ENCODE results near the gene WDR5. TPM values are rescaled to one million over a fixed set of nuclear protein-coding genes. Genes with fewer than 3 reads are reported as not detected.
"Not testable (repeated sequence)": the region's sequence is repeated elsewhere in the genome, so short reads cannot be mapped to it uniquely, and the experiment has no call there.

Gene WDR5
- 28.2 TPM for total RNA-seq

DNA sequence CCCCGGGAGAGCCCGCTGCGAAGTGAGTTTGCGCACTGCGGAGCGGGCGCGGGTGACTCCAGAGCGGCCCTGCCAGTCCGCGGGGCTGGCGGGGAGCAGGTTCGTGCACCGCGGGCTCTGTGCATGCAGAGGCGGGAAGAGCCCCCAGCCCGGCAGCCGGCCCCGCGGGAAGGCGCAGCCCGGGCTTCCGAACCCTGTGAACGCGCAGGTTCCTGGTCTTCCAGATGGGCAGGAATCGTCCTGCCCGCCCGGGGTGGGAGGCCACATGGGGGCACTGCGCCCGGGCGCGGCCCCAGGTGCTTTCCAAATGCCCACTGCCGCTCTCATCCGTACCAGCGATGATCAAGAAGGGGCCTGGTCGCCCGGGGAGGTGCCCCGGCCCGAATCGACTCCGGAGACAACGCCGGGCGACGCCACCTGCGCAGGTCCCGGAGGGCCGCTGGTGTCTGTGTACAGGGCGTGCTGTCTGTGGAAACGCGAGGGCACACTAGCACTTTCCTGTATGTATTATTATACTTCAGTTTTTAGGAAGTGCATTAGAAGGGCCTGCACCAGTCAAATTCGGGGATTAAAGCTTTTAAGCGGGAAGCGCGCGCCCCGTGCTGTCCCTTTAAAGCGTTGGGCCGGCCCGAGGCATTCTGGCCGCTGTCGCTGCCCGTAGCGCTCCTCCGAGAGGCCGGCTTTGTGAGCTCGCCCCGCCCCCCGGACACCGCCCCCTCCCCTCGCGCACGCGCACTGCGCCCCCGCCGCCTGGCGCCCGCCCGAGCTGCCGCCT is at the start of gene WDR5:
WDR5 (plus strand) TSS at position 740 of the 775 bp plus-strand sequence. CDS start 3,796 bp downstream, outside the sequence.
- Histone ChIP-seq H3K27ac (ENCODE audit: low read depth, low read length) (peak within 1 kb of the TSS; percentile 80), H3K36me3 (ENCODE audit: control insufficient read depth in 3 of 3, insufficient read depth in 3 of 3, low read length in 3 of 3) (peaks cover 6 to 12% (median 8%) of the 10 kb centered on the region in 3 donors), H3K9ac (ENCODE audit: low read depth in 1 of 3, low read length in 3 of 3) (peak within 1 kb of the TSS; percentile 85 to 97 (median 87)), H3K4me1 (ENCODE audit: control insufficient read depth in 3 of 3, insufficient read depth in 3 of 3, low read length in 3 of 3) (peaks cover 48 to 61% (median 51%) of the 10 kb centered on the region in 3 donors), H3K27me3 (ENCODE audit: control insufficient read depth in 3 of 3, insufficient read depth in 3 of 3, low read length in 3 of 3) (no peaks in the 10 kb centered on the region), H3K4me3 (ENCODE audit: low read length in 3 of 3) (peak within 1 kb of the TSS; percentile 90 to 96 (median 93)), H3K9me3 (ENCODE audit: control insufficient read depth in 3 of 3, low read length in 3 of 3) (no peaks in the 10 kb centered on the region)

DNA sequence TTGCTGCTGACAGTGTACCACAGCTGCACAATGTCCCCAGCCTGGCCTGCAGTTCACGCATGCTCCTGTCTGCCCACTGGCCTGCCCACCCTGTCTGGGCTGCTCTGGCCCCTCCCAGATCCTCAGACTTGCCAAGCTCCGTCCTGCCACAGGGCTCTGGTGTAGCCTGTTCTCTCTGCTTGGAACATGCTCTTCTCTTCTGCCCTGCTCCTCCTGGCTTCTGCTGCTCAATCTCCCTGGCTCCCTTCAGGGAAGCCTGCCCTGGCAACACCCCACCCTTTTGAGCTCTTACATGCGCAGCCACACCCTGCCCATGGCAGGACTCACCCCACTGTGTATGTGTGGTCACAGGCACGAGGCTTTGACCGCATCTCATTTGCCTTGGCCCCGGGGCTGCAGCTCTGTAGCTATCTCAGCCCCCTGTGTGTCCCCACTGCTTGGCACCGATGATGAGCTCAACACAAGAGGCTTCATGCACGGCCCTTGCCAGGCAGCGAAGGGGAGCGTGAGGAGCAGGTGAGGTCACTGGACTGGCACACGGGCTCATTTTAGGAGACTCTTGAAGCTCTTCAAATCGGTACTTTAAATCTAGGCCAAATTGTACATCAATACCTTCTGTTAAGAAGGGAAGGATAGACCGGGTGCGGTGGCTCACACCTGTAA is 47.7 kb upstream of the WDR5 start:
- no peak overlapping the region for H3K9ac ChIP-seq (ENCODE audit: low read depth in 1 of 3, low read length in 3 of 3)
- H3K9me3 ChIP-seq (ENCODE audit: control insufficient read depth in 3 of 3, low read length in 3 of 3): peaks cover 0 to 5% (median 0%) of the 10 kb centered on the region in 3 donors
- H3K4me1 ChIP-seq (ENCODE audit: control insufficient read depth in 3 of 3, insufficient read depth in 3 of 3, low read length in 3 of 3): no peaks in the 10 kb centered on the region
- no peak overlapping the region for H3K27ac ChIP-seq (ENCODE audit: low read depth, low read length)
- H3K27me3 ChIP-seq (ENCODE audit: control insufficient read depth in 3 of 3, insufficient read depth in 3 of 3, low read length in 3 of 3): peaks cover 4 to 9% (median 8%) of the 10 kb centered on the region in 3 donors
- no peak overlapping the region for H3K4me3 ChIP-seq (ENCODE audit: low read length in 3 of 3)
- H3K36me3 ChIP-seq (ENCODE audit: control insufficient read depth in 3 of 3, insufficient read depth in 3 of 3, low read length in 3 of 3): no peaks in the 10 kb centered on the region

DNA sequence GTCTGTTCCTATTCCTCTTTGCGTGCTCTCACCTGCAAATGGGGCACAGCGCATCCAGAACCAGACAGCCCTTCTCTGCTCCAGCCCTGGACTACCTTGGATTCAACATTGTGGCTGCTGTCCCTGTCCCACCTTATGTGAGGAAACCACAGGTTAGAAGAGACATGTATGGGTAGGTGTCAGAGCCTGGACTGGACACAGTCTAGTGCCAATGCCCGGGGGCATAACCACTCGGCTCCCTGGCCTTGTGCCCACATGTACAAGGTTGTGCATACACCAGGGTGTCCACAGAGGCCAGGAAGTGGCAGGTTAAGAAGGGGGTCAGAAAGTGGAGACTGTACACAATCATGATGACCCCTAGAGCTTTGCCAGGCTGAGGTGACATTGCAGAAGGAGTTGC is 45.9 kb upstream of the WDR5 start:
- H3K4me1 ChIP-seq (ENCODE audit: control insufficient read depth in 3 of 3, insufficient read depth in 3 of 3, low read length in 3 of 3): no peaks in the 10 kb centered on the region
- H3K27ac ChIP-seq (ENCODE audit: low read depth, low read length): no peak overlapping the region
- H3K27me3 ChIP-seq (ENCODE audit: control insufficient read depth in 3 of 3, insufficient read depth in 3 of 3, low read length in 3 of 3): peaks cover 4 to 9% (median 8%) of the 10 kb centered on the region in 3 donors
- no peak overlapping the region for H3K4me3 ChIP-seq (ENCODE audit: low read length in 3 of 3)
- H3K36me3 ChIP-seq (ENCODE audit: control insufficient read depth in 3 of 3, insufficient read depth in 3 of 3, low read length in 3 of 3): no peaks in the 10 kb centered on the region
- H3K9ac ChIP-seq (ENCODE audit: low read depth in 1 of 3, low read length in 3 of 3): no peak overlapping the region
- H3K9me3 ChIP-seq (ENCODE audit: control insufficient read depth in 3 of 3, low read length in 3 of 3): peaks cover 0 to 5% (median 0%) of the 10 kb centered on the region in 3 donors

DNA sequence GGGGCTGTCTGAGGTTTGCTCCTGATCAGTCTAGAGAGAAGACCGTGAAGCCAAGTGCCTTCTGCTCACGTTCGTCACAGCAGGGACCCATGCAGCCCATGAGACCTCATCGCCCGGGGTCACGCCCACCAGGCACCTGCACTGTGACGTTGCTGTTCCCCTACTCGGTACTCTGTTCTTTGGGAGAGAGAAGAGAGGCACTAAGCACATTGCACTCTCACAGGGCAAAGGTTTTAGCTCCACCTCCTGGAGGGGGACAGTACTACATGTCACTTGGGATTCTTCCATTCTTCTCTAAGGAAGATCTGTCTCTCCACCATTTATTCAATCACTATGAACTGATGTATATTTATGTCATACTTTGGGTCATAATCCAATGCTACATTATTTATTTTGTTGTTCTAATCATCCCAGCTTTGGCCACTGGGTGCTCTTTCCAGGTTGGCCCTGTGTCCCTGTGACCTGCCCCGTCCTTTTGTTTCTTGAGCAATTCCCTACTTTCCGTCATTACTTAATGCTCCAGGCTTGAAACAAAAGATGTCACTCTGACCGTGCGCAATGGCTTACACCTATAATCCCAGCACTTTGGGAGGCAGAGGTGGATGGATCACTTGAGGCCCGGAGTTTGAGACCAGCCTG is 36.6 kb upstream of the WDR5 start:
- no peaks in the 10 kb centered on the region for H3K36me3 ChIP-seq (ENCODE audit: control insufficient read depth in 3 of 3, insufficient read depth in 3 of 3, low read length in 3 of 3)
- H3K27me3 ChIP-seq (ENCODE audit: control insufficient read depth in 3 of 3, insufficient read depth in 3 of 3, low read length in 3 of 3): peaks cover 11 to 27% (median 13%) of the 10 kb centered on the region in 3 donors
- H3K27ac ChIP-seq (ENCODE audit: low read depth, low read length): no peak overlapping the region
- no peaks in the 10 kb centered on the region for H3K4me1 ChIP-seq (ENCODE audit: control insufficient read depth in 3 of 3, insufficient read depth in 3 of 3, low read length in 3 of 3)
- H3K4me3 ChIP-seq (ENCODE audit: low read length in 3 of 3): no peak overlapping the region
- no peak overlapping the region for H3K9ac ChIP-seq (ENCODE audit: low read depth in 1 of 3, low read length in 3 of 3)
- no peaks in the 10 kb centered on the region for H3K9me3 ChIP-seq (ENCODE audit: control insufficient read depth in 3 of 3, low read length in 3 of 3)

DNA sequence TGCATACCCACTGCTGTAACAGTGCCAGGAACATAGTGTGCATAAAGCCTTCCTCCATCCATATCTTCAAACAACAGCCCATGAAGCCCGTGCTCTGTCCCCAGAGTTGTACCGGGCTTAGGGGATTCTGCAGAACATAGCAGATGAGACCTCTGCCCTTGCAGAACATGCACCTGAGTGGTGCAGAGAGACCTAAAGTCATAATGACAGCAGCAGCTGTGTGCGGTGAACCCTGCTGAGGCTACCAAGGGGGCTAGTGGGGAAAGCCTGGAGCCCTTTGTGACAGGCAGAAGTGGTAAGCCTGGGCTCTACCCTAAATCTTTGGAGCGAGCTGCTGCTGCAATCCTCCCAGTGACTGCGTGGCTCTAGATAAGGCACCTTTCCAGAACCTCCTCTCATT is 35.8 kb upstream of the WDR5 start:
- H3K27ac ChIP-seq (ENCODE audit: low read depth, low read length): no peak overlapping the region
- no peak overlapping the region for H3K9ac ChIP-seq (ENCODE audit: low read depth in 1 of 3, low read length in 3 of 3)
- no peaks in the 10 kb centered on the region for H3K36me3 ChIP-seq (ENCODE audit: control insufficient read depth in 3 of 3, insufficient read depth in 3 of 3, low read length in 3 of 3)
- no peak overlapping the region for H3K4me3 ChIP-seq (ENCODE audit: low read length in 3 of 3)
- no peaks in the 10 kb centered on the region for H3K4me1 ChIP-seq (ENCODE audit: control insufficient read depth in 3 of 3, insufficient read depth in 3 of 3, low read length in 3 of 3)
- no peaks in the 10 kb centered on the region for H3K9me3 ChIP-seq (ENCODE audit: control insufficient read depth in 3 of 3, low read length in 3 of 3)
- peaks cover 11 to 27% (median 13%) of the 10 kb centered on the region in 3 donors for H3K27me3 ChIP-seq (ENCODE audit: control insufficient read depth in 3 of 3, insufficient read depth in 3 of 3, low read length in 3 of 3)

DNA sequence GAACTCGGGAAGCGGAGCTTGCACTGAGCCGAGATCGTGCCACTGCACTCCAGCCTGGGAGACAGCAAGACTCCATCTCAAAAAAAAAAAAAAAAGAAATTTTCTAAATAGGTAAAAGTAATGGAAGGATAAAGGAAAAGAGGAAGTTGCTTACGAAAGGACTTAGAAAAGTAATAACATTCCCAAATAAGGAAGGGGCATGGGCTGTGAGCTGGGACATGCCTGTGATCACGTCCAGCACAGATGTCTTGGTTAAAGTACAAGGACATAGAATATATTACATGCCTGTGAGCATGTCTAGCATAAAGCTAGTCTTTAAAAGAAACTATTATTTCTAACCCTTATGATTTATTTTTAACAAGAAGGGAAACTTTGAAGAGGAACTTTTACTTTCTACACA is 34.7 kb upstream of the WDR5 start:
- H3K27me3 ChIP-seq (ENCODE audit: control insufficient read depth in 3 of 3, insufficient read depth in 3 of 3, low read length in 3 of 3): peaks cover 11 to 25% (median 13%) of the 10 kb centered on the region in 3 donors
- not testable (repeated sequence) for H3K27ac ChIP-seq (ENCODE audit: low read depth, low read length); H3K9me3 ChIP-seq (ENCODE audit: control insufficient read depth in 3 of 3, low read length in 3 of 3); H3K4me3 ChIP-seq (ENCODE audit: low read length in 3 of 3); H3K36me3 ChIP-seq (ENCODE audit: control insufficient read depth in 3 of 3, insufficient read depth in 3 of 3, low read length in 3 of 3); H3K4me1 ChIP-seq (ENCODE audit: control insufficient read depth in 3 of 3, insufficient read depth in 3 of 3, low read length in 3 of 3); H3K9ac ChIP-seq (ENCODE audit: low read depth in 1 of 3, low read length in 3 of 3)

DNA sequence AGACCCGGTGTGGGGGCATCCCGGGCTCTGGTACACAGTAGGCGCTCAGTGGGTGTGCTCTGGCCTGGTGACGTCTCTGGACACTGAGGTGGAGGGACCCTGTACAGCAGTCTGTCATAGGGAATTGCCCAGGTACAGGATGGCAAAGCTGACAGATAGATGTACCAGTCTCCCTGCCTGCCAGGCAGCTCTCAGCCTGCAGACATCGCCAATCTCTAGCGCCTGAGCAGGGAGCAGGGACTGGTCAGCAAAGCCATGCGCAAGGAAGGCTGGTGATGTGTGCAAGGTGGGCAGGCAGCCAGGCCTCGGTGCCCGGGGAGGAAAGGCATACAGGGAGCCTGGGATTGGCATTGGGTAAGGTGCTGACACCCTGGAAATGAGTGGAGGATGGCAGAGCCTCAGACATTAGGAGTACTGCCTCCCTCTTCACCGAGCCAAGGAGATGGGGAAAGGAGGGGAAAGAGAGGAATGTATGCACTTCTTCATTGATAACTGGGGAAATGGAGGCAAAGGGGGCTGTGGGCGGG is 34.2 kb upstream of the WDR5 start:
- Histone ChIP-seq H3K27ac (ENCODE audit: low read depth, low read length) (no peak overlapping the region), H3K4me3 (ENCODE audit: low read length in 3 of 3) (no peak overlapping the region), H3K9me3 (ENCODE audit: control insufficient read depth in 3 of 3, low read length in 3 of 3) (no peaks in the 10 kb centered on the region), H3K4me1 (ENCODE audit: control insufficient read depth in 3 of 3, insufficient read depth in 3 of 3, low read length in 3 of 3) (no peaks in the 10 kb centered on the region), H3K36me3 (ENCODE audit: control insufficient read depth in 3 of 3, insufficient read depth in 3 of 3, low read length in 3 of 3) (no peaks in the 10 kb centered on the region), H3K27me3 (ENCODE audit: control insufficient read depth in 3 of 3, insufficient read depth in 3 of 3, low read length in 3 of 3) (peaks cover 11 to 24% (median 15%) of the 10 kb centered on the region in 3 donors), H3K9ac (ENCODE audit: low read depth in 1 of 3, low read length in 3 of 3) (no peak overlapping the region)

DNA sequence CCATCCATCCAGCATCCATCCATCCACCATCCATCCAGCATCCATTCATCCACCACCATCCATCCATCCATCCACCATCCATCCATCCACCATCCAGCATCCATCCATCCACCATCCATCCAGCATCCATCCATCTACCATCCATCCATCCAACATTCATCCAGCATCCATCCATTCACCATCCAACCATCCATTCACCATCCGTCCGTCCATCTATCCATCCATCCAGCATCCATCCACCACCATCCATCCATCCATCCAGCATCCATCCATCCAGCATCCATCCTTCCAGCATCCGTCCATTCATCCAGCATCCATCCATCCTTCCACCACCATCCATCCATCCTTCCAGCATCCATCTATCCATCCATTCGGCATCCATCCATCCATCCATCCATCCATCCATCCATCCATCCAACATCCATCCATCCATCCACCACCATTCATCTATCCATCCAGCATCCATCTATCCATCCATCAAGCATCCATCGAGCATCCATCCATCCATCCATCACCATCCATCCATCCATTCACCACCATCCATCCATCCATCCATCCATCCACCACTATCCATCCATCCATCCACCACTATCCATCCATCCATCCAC is 32.4 kb upstream of the WDR5 start:
- Histone ChIP-seq H3K4me1 (ENCODE audit: control insufficient read depth in 3 of 3, insufficient read depth in 3 of 3, low read length in 3 of 3) (no peaks in the 10 kb centered on the region), H3K27ac (ENCODE audit: low read depth, low read length) (no peak overlapping the region), H3K27me3 (ENCODE audit: control insufficient read depth in 3 of 3, insufficient read depth in 3 of 3, low read length in 3 of 3) (peaks cover 11 to 24% (median 15%) of the 10 kb centered on the region in 3 donors), H3K9ac (ENCODE audit: low read depth in 1 of 3, low read length in 3 of 3) (no peak overlapping the region), H3K9me3 (ENCODE audit: control insufficient read depth in 3 of 3, low read length in 3 of 3) (no peaks in the 10 kb centered on the region), H3K4me3 (ENCODE audit: low read length in 3 of 3) (no peak overlapping the region), H3K36me3 (ENCODE audit: control insufficient read depth in 3 of 3, insufficient read depth in 3 of 3, low read length in 3 of 3) (no peaks in the 10 kb centered on the region)

DNA sequence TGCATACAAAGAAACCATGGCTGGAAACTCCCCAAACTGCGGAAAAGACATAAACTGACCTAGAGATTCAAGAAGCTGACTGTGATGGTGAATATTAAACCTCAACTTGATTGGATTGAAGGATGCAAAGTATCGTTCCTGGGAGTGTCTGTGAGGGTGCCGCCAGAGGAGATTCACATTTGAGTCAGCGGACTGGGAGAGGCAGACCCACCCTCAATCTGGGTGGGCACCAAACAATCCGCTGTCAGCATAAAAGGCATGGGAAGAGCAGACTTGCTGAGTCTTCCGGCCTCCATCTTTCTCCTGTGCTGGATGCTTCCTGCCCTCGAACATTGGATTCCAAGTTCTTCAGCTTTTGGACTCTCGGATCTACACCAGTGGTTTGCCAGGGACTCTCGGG is 24.8 kb upstream of the WDR5 start:
- Histone ChIP-seq H3K4me3 (ENCODE audit: low read length in 3 of 3) (no peak overlapping the region), H3K36me3 (ENCODE audit: control insufficient read depth in 3 of 3, insufficient read depth in 3 of 3, low read length in 3 of 3) (no peaks in the 10 kb centered on the region), H3K9ac (ENCODE audit: low read depth in 1 of 3, low read length in 3 of 3) (no peak overlapping the region), H3K4me1 (ENCODE audit: control insufficient read depth in 3 of 3, insufficient read depth in 3 of 3, low read length in 3 of 3) (no peaks in the 10 kb centered on the region), H3K27me3 (ENCODE audit: control insufficient read depth in 3 of 3, insufficient read depth in 3 of 3, low read length in 3 of 3) (peaks cover 0 to 4% (median 3%) of the 10 kb centered on the region in 3 donors), H3K9me3 (ENCODE audit: control insufficient read depth in 3 of 3, low read length in 3 of 3) (no peaks in the 10 kb centered on the region), H3K27ac (ENCODE audit: low read depth, low read length) (no peak overlapping the region)
